HepG2 (cell line): ENCODE results near the gene COASY. TPM values are rescaled to one million over a fixed set of nuclear protein-coding genes. Genes with fewer than 3 reads are reported as not detected.

ENCODE experiments used
- ARNT ChIP-seq: fragments of 450-650 bp; IDR thresholded peaks from 2 replicates; pipeline ENCODE4 v1.6.1; 2017
- ATF7-NPFF ChIP-seq: sonication (generic); formaldehyde crosslinking; IDR thresholded peaks from 2 replicates; pipeline ENCODE4 v1.8.1; 2023; ENCODE audit warnings: mild to moderate bottlenecking, low read depth, missing genetic modification reagents, moderate library complexity
- CAMTA2 ChIP-seq: sonication (generic); formaldehyde crosslinking; IDR thresholded peaks from 2 replicates; pipeline ENCODE4 v1.4.0; 2020; ENCODE audit warnings: mild to moderate bottlenecking, missing genetic modification reagents, borderline replicate concordance
- EZH2 ChIP-seq: conservative IDR thresholded peaks from 2 replicates; pipeline ENCODE4 v1.6.1; 2012; ENCODE audit warnings: mild to moderate bottlenecking, low read depth, low read length, moderate library complexity
- GATA4 ChIP-seq: sonication (generic); IDR thresholded peaks from 2 replicates; pipeline ENCODE4 v1.6.1; 2016; ENCODE audit warnings: antibody characterized with exemption, low read depth, borderline replicate concordance
- HNRNPLL ChIP-seq: fragments of 200-400 bp; formaldehyde crosslinking; IDR thresholded peaks from 2 replicates; pipeline ENCODE4 v1.6.1; 2017; ENCODE audit warnings: mild to moderate bottlenecking, low read depth, low read length; ENCODE audit not compliant: poor library complexity, severe bottlenecking
- HOXA9 ChIP-seq: sonication (generic); formaldehyde crosslinking; IDR thresholded peaks from 2 replicates; pipeline ENCODE4 v1.8.1; 2022; ENCODE audit warnings: missing genetic modification reagents, mild to moderate bottlenecking, moderate library complexity, borderline replicate concordance
- IRF2 ChIP-seq: IDR thresholded peaks from 2 replicates; pipeline ENCODE4 v1.6.1; 2018; ENCODE audit warnings: missing genetic modification reagents, missing compliant biosample characterization
- KDM3A ChIP-seq: IDR thresholded peaks from 2 replicates; pipeline ENCODE4 v1.6.1; 2018; ENCODE audit warnings: low read depth, missing compliant biosample characterization
- MLLT10 ChIP-seq: sonication (generic); formaldehyde crosslinking; IDR thresholded peaks from 2 replicates; pipeline ENCODE4 v1.4.0; 2020; ENCODE audit warnings: missing genetic modification reagents
- MLX ChIP-seq: IDR thresholded peaks from 2 replicates; pipeline ENCODE4 v1.6.1; 2016
- PHF20 ChIP-seq: sonication (generic); formaldehyde crosslinking; IDR thresholded peaks from 2 replicates; pipeline ENCODE4 v1.5.0; 2020; ENCODE audit warnings: mild to moderate bottlenecking, missing genetic modification reagents
- SIX1 ChIP-seq: sonication (generic); formaldehyde crosslinking; IDR thresholded peaks from 2 replicates; pipeline ENCODE4 v1.4.0; 2020; ENCODE audit warnings: missing genetic modification reagents, borderline replicate concordance
- SP140L ChIP-seq: sonication (generic); formaldehyde crosslinking; IDR thresholded peaks from 2 replicates; pipeline ENCODE4 v1.4.0; 2020; ENCODE audit warnings: missing genetic modification reagents, borderline replicate concordance
- TERF1 ChIP-seq: sonication (generic); formaldehyde crosslinking; IDR thresholded peaks from 2 replicates; pipeline ENCODE4 v1.8.0; 2022; ENCODE audit warnings: mild to moderate bottlenecking, missing genetic modification reagents, moderate library complexity
- TP53 ChIP-seq: sonication (generic); formaldehyde crosslinking; conservative IDR thresholded peaks from 2 replicates; pipeline ENCODE4 v1.4.0; 2020; ENCODE audit warnings: missing genetic modification reagents
- ZNF274 ChIP-seq: sonication (generic); formaldehyde crosslinking; IDR thresholded peaks from 2 replicates; pipeline ENCODE4 v1.5.1; 2020; ENCODE audit warnings: mild to moderate bottlenecking, missing genetic modification reagents
- ZNF441 ChIP-seq: sonication (generic); formaldehyde crosslinking; IDR thresholded peaks from 2 replicates; pipeline ENCODE4 v1.7.0; 2021; ENCODE audit warnings: missing genetic modification reagents, borderline replicate concordance
- ZNF513 ChIP-seq: sonication (generic); formaldehyde crosslinking; conservative IDR thresholded peaks from 2 replicates; pipeline ENCODE4 v1.5.0; 2020; ENCODE audit warnings: missing genetic modification reagents
- ZNF546 ChIP-seq: sonication (generic); formaldehyde crosslinking; conservative IDR thresholded peaks from 2 replicates; pipeline ENCODE4 v1.8.1; 2023; ENCODE audit warnings: mild to moderate bottlenecking, missing genetic modification reagents
- ZNF598 ChIP-seq: sonication (generic); formaldehyde crosslinking; IDR thresholded peaks from 2 replicates; pipeline ENCODE4 v1.5.1; 2020; ENCODE audit warnings: mild to moderate bottlenecking, missing genetic modification reagents, borderline replicate concordance
- ZNF639 ChIP-seq: conservative IDR thresholded peaks from 2 replicates; pipeline ENCODE4 v1.6.1; 2018; ENCODE audit warnings: missing genetic modification reagents
- ZNF768 ChIP-seq: sonication (generic); formaldehyde crosslinking; IDR thresholded peaks from 2 replicates; pipeline ENCODE4 v1.4.0; 2020; ENCODE audit warnings: missing genetic modification reagents
- ZNF792 ChIP-seq: IDR thresholded peaks from 2 replicates; pipeline ENCODE4 v1.6.1; 2016
- ZSCAN5A ChIP-seq: sonication (generic); formaldehyde crosslinking; IDR thresholded peaks from 2 replicates; pipeline ENCODE4 v1.8.0; 2022; ENCODE audit warnings: mild to moderate bottlenecking, missing genetic modification reagents, borderline replicate concordance
- polyA plus RNA-seq, 8 experiments: library from polyadenylated mRNA; depleted of rRNA in 3 of 8; stranded (reverse) in 7 of 8; unstranded in 1 of 8; fragments of >200 nt; fragmentation: Illumina TruSeq in 4 of 8; extraction: Trizol in 4 of 8; gene quantifications; 2 replicates each; pipeline versions ENCODE4 v1.2.1 to v1.2.3, GENCODE V29; 2011 to 2016; ENCODE audit warnings: low read depth in 4 of 8, missing spikeins in 1 of 8, mixed read lengths in 1 of 8; ENCODE audit not compliant: insufficient read depth in 1 of 8
- total RNA-seq, 5 experiments: library from RNA; depleted of rRNA; stranded (reverse); fragments of >200 nt; fragmentation: Illumina TruSeq; extraction: Trizol; gene quantifications; 2 replicates each; pipeline ENCODE4 v1.2.3, GENCODE V29; 2016; ENCODE audit warnings: low read depth in 1 of 5

Gene COASY
- total and polyA plus RNA-seq, 2 of the 13 experiments (the other 11 are each of a cell fraction or from before 2014, with no cell fraction given) = 90.7 to 125 TPM

DNA sequence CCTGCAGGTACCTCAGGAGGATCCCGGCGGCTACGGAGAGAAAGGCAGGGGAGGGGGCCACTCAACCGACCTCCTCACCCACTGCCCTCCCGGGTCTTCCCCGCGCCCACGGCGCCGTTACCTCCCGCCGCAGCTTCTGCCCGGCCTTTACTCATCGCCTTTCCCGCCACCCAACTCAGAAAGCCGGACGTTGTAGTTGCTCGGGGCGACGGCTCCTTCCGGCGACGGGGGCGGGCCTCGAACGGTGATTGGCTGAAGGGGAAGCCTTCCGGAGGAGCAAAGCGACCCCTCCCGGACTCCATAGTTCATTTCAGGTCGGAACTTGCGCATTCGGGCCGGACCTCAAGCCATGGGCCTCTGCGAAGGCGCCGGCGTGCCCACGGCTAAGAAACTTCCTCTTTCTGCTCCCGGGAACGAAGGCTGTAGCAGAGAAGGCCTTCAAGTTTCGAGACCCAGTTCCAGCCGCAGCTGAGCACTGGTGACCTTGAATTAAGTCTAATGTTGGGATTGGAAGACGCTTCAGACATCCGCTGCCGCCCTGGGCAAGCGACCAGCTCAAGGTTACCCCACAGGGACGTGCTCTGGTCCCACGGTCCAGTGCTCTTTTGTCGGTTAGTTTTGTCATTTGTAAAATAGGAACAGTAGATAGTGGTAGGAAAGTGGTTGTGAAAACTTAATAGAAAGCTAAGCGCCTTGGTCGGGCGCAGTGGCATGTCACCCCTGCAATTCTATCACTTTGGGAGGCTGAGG is 15.8 kb downstream of the COASY start, which contains the start of gene PSMC3IP (continued):
- TF ChIP-seq SP140L (CRISPR knock-in tag) (no peak), GATA4 (no peak), ZNF792 (CRISPR knock-in tag) (peak; percentile 89), IRF2 (CRISPR knock-in tag) (peak; percentile 80), ARNT (no peak), ZNF546 (CRISPR knock-in tag) (no peak), ZNF274 (CRISPR knock-in tag) (peak; percentile 85), MLX (CRISPR knock-in tag) (peak; percentile 43; the same call in 1 of the 2 replicates), TERF1 (CRISPR knock-in tag) (0 out of 2 replicates have a peak, but pooled peaks have one; percentile 30), MLLT10 (CRISPR knock-in tag) (no peak), PHF20 (peak; percentile 85), HNRNPLL (peak; percentile 93), ZNF441 (peak; percentile 71; the same call in 1 of the 2 replicates), CAMTA2 (CRISPR knock-in tag) (peak; percentile 92; the same call in 1 of the 2 replicates), ZSCAN5A (0 out of 2 replicates have a peak, but pooled peaks have one; percentile 13), ATF7-NPFF (CRISPR knock-in tag) (peak; percentile 72), SIX1 (CRISPR knock-in tag) (0 out of 2 replicates have a peak, but pooled peaks have one; percentile 31), ZNF513 (CRISPR knock-in tag) (no peak), HOXA9 (CRISPR knock-in tag) (peak; percentile 42; the same call in 1 of the 2 replicates), ZNF768 (CRISPR knock-in tag) (peak; percentile 65; the same call in 1 of the 2 replicates), ZNF639 (peak; percentile 62), TP53 (peak; percentile 90; the same call in 1 of the 2 replicates), ZNF598 (CRISPR knock-in tag) (peak; percentile 87), EZH2 (no peak), KDM3A (CRISPR knock-in tag) (peak; percentile 56; the same call in 1 of the 2 replicates)
